Measurements from ENCODE around the gene STX17.
"Not testable (repeated sequence)": the region's sequence is repeated elsewhere in the genome, so short reads cannot be mapped to it uniquely, and the experiment has no call there.

STX17 gene

DNA sequence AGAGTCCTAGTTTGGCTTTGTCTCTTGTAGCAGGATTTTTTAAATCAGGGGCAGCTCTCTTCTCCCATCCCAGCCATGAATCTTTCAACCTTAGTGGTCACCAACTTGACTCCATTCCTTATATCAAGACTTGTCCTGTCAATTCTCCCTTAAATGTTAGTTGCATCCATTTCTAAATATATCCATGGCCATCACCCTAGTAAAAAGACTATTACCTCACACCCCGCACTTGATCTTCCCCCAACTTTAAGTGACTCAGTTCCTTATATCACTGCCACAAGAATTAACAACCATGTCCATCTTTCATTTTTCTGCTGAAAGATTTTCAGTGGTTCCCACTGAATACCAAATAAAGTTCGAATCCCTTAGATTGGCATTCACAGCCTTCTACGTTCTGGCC, 67.0 kb downstream of the STX17 start:
- DNase-seq = no peak

DNA sequence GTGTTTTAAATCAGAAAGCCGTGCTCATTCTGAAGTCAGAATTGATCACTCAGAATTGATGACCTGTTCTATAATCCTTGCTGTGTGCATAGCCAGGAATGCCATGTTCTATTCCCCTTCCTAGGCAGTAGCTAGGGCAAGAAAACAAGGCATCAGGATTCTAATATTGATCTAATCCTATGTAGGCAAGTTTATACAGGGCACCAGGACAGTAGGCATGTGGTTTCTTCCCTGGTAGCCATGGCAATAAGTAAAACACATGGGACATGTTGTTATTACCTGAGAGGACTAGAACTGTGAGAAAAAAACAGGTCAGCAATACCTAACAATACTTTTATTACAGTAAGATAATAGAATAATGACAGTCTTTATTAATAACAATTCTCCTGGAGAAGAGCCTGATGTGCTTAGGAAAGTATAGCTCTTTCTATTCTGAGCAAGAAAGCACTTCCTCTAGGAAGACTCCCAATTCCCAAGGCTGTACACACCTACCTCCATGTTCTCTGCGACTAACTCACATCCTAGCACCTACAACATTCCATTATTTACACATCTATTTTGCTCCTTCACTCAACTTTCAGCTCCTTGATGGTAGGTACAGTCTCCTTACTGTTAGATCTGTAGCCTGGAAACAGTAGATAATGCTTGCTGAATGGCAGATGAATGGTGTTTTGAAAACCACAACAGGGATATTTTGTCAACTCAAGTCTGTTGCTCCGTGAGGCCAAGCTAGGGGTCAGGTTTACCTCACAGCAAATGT, 70.8 kb downstream of the STX17 start:
- no peak for DNase-seq

GRCh38 chr9:99978221-99978620, 71.8 kb downstream of the STX17 start:
- DNase-seq = no peak

DNA sequence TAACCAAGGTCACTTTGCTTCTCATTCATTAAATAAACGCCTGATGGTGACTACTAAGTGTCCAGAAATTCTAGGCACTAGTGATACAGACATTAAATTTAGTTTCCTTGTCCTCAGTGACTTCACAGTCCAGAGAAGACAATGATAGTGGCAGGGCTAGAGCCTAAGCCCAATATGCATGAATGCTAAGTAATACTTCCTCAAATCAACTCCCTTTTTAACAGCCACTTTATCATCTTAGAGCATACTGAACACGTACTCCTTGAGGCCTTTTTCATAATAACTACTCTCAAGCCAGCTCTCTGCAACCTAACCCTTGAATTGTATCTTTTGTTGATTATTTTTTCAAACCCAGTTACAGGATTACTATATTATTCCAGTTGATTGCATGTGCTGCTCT, 74.1 kb downstream of the STX17 start:
- no peak for DNase-seq

- no peak for DNase-seq
Observed at GRCh38 chr9:99986642-99987041, 80.2 kb downstream of the STX17 start.

GRCh38 chr9:99990508-99990907, 84.1 kb downstream of the STX17 start:
- DNase-seq = not testable (repeated sequence)

DNA sequence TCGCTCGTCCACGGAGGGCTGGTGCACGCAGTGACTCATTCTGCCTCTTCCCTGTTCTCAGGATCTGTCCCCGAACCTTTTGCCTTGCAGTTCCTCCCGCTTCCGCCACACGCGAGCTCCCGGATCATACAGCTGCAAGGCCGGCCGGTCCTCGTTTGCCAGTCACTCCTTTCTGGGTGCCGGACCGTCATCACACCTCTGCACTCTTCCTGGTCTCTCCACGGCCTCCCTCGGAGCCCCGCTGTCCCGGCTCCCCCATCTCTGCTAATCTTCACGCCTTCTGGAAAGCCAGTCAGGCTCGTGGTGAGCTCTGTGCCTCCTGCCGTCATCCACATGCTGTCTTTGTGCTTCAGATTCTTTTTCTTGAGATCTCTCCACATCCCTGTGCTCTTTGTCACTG, 91.8 kb downstream of the STX17 start:
- DNase-seq = peak; percentile 36

- no peak for DNase-seq
Observed at GRCh38 chr9:99998866-99999265, 92.4 kb downstream of the STX17 start.

DNA sequence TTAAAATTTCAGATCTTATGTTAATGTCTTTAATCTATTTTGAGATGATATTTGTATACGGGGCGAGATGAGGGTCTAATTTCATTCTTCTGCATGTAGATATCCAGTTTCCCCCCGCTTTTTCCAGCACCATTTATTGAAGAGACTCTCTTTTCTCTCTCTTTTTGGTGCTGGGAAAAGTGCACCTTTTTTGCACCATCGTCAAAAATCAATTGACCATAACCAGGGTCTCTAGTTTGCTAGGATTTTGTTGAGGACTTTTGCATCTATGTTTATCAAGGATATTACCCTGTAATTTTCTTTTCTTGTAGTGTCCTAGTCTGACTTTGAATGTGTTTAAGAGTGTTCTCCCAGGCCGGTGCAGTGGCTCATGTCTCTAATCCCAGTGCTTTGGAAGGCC, 93.3 kb downstream of the STX17 start:
- no peak for DNase-seq

DNA sequence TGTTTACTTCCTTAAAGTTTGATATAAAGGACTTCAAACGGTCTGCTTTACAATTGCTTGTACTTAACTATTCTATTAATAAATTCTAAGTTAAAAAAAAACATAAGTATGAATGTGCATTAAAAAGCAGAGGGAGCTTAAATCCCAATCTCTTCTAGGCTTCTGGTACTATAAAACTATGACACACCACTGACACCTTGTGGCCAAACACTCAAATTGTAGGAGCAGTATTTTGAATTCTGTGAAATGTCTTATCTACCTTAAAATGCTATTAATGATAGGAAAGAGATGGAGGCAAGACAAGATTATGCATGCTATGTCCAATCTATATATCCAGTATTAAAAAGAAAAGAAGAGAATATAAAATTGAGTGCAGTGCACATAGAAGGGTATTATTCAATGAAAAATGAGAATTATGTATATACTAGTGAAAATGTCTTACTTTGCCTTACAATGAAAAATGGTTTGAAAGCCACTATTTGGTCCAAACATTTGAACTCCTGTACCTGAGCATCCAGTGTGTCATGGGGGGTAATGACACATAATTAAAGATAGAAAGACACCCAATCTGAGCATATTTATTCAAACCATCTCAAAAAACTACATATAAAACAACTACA, 104.7 kb downstream of the STX17 start:
- DNase-seq = no peak

DNA sequence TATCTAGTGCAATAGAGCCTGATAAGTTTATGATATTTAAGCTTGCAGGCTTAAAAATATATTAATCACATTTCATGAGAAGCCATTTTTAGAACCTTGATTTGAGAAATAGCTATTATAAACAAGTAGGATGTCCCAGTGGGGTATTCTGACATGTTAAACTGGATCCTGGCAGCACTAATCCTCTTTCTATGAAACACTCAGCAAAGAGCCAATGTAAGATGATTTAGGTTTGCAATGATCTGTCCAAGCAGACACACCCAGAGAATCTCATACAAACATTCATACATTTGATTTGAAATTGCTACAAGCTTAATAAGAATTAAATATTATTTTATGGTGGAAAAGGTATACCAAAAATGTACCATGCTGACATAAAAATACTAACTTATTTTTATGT, 105.8 kb downstream of the STX17 start:
- DNase-seq = no peak

GRCh38 chr9:100013573-100013972, 107.1 kb downstream of the STX17 start:
- DNase-seq = no peak

GRCh38 chr9:100014846-100015245, 108.4 kb downstream of the STX17 start:
- no peak for DNase-seq

DNA sequence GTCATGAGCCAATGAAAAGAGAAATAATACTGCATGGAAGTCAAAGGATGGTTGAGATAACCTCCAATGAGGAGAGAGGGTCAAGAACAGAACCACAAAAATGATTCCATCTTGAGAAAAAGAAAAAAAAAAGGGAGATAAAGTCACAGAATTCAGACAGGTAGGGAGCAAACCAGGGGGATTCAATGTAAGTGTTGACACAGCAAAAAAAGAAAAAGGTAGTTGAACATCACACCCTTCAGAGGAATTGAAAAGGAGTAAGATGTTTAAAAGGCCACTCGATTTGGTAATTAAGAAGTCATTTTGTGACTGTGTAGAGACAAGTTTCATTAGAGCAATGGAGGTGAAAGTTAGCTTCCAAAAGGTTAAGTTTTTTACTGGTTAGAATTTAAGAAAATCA, 113.1 kb downstream of the STX17 start:
- no peak for DNase-seq

Data from left hindlimb (tissue), 1 donor.